Cardiac muscle cell (in vitro differentiated cells and primary cell): ENCODE results near the gene SECTM1. TPM values are rescaled to one million over a fixed set of nuclear protein-coding genes. Genes with fewer than 3 reads are reported as not detected.

Experiments
- DNase-seq, 2 donors: peaks; one replicate each; pipeline versions ENCODE4 v3.0.0 to v3.0.0-alpha.2; 2010 to 2017; ENCODE audit warnings: low read depth in 1 of 2, low spot score in 1 of 2
- H3K27ac ChIP-seq: fragments of 200-600 bp; sonication (generic); 2 replicates; pipeline ENCODE4 v1.5.1; 2016
- H3K27me3 ChIP-seq: fragments of 200-600 bp; sonication (generic); 2 replicates; pipeline ENCODE4 v1.6.0; 2016; ENCODE audit warnings: control low read depth
- H3K36me3 ChIP-seq: fragments of 200-600 bp; sonication (generic); 2 replicates; pipeline ENCODE4 v1.5.1; 2016; ENCODE audit warnings: control low read depth
- H3K4me1 ChIP-seq: fragments of 200-600 bp; sonication (generic); 2 replicates; pipeline ENCODE4 v1.8.1; 2017; ENCODE audit warnings: low read depth, mild to moderate bottlenecking, mixed run types
- H3K4me3 ChIP-seq: fragments of 200-600 bp; sonication (generic); 2 replicates; pipeline ENCODE4 v1.5.1; 2016; ENCODE audit warnings: mild to moderate bottlenecking
- H3K9me3 ChIP-seq: fragments of 200-600 bp; sonication (generic); 2 replicates; pipeline ENCODE4 v1.5.1; 2017; ENCODE audit warnings: low read depth, mild to moderate bottlenecking, control low read depth
- CTCF ChIP-seq: IDR thresholded peaks from 2 replicates; pipeline ENCODE4 v1.5.1; 2012; ENCODE audit warnings: low read depth, mild to moderate bottlenecking, low read length
- polyA plus RNA-seq: library from polyadenylated mRNA; unstranded; fragments of >200 nt; fragmentation: Nextera tagmentation; extraction: Ambion mirVana; gene quantifications from 2 replicates; pipeline ENCODE4 v1.2.1, GENCODE V29; 2016
- total RNA-seq: library from RNA; depleted of rRNA; stranded (reverse); fragments of >200 nt; gene quantifications from 2 replicates; pipeline ENCODE4 v1.2.3, GENCODE V29; 2016

The SECTM1 gene
- total and polyA plus RNA-seq, 2 experiments from 2014 or later = not detected

DNA sequence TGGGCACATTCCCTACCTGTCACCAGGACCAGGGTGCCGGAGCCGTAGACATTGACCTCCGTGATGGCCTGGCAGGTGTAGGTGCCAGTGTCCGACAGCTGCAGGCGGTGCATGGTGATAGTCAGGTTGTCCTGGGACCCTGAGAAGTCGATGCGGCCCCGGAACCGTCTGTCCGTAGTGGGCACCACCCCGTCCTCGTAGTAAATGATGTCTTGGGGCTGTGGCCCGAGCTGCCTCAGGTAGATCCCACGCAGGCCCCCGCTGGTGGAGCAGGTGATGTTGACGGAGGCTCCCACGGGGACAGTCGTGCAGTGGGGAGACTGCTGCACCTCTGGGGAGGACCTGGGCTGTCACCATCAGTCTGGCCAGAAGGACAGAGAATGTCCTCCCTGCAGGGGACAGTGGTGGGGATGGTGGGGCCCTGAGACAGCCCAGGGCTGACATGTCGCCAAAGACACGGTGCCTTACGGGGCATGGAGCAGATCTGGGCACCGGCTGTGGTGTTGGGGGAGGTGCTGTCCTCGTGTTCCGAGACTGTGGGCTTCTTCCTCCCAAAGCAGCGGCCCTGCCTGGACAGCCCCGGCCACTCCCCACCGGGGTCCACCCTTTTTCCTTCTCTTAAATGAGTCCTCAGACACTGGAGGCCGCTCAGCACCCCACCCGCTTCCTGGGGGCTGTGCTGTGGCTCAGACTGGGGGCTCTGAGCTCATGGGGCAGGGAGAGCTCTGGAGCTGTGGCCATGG is 16.7 kb downstream of the SECTM1 start:
- Histone ChIP-seq H3K9me3 (no peaks in the 10 kb centered on the region), H3K4me1 (peaks cover 11% of the 10 kb centered on the region), H3K4me3 (no peak overlapping the region), H3K27me3 (no peaks in the 10 kb centered on the region), H3K36me3 (no peaks in the 10 kb centered on the region), H3K27ac (no peak overlapping the region)
- no peak for TF ChIP-seq CTCF
- no peak for DNase-seq

DNA sequence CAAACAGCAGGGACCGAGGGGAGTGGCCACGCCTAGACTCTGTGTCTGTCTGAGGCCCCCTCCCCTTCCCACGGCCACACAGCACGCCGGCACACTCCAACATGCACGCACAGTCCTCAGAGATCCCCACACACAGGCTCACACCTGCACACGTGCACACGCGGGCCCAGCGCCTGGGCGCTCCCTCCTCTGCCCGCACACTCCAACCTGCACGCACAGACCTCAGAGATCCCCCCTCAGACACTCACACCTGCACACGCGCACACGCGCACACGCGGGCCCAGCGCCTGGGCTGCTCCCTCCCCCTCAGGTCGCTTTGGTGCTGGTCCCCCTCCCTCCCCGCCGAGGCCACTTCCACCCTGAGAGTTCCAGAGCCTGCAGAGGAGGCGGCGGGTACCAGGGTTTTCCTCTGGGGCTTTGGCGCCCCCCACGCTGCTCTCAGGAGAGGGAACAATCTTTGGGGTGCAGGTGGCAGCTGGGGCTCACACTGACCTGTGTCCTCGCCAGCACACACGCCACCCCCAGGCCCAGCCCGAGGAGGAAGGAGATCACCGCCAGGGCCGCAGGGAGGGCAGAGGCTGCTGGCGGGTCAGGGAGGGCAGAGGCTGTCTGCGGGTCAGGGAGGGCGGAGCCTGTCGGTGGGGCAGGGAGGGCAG is 17.7 kb downstream of the SECTM1 start:
- H3K4me3 ChIP-seq = no peak overlapping the region
- no peaks in the 10 kb centered on the region for H3K27me3 ChIP-seq
- no peaks in the 10 kb centered on the region for H3K36me3 ChIP-seq
- H3K9me3 ChIP-seq = no peaks in the 10 kb centered on the region
- no peak overlapping the region for H3K27ac ChIP-seq
- peaks cover 11% of the 10 kb centered on the region for H3K4me1 ChIP-seq
- DNase-seq = no peak
- no peak for TF ChIP-seq CTCF

DNA sequence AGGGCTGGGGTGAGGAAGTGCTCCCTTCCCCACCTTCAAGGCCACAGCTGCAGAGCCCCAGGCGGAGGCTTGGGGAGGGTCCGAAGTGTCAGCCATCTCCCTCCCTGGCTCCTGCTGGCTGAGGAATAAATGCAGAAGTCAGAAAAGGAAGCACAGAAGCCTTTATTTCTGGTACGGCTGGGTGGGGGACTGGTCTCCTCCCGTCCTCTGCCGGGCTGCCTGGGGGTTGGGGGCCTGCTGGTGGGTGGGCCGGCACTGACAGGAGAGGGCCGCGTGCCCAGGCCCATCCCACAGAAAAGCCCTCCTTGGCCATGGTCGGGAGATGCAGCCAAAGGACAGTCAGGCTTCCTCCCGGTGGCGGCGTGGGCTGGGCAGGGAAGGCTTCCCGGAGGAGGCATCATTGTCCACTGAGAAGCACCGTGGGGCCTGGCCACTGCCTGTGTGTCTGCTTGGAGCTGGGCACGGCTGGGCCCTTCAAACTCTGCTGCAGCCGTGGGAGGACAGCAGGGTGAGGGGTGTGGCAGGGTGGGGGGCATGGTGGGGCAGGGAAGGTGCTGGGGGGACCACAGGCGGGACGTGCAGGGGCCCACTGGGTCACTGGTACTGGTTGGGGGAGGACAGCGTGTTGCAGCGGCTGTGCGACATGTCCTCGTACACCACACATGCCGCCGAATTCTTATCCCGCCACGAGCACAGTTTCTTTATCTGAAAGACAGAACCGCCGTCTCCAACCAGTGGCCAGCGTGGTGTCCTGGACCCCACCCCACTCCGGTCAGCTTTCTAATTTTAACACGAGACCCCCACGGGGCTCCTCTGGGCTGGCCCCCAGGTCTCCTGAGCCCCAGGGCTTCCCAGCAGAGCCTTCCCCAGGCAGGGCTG is 18.6 kb downstream of the SECTM1 start:
- DNase-seq = no peak
- no peaks in the 10 kb centered on the region for H3K36me3 ChIP-seq
- peaks cover 11% of the 10 kb centered on the region for H3K4me1 ChIP-seq
- no peak overlapping the region for H3K4me3 ChIP-seq
- H3K27ac ChIP-seq = no peak overlapping the region
- no peaks in the 10 kb centered on the region for H3K27me3 ChIP-seq
- TF ChIP-seq CTCF = no peak
- no peaks in the 10 kb centered on the region for H3K9me3 ChIP-seq

- no peaks in the 10 kb centered on the region for H3K27me3 ChIP-seq
- no peaks in the 10 kb centered on the region for H3K36me3 ChIP-seq
- no peak overlapping the region for H3K27ac ChIP-seq
- no peak for DNase-seq
- TF ChIP-seq CTCF = no peak
- H3K9me3 ChIP-seq = no peaks in the 10 kb centered on the region
- peaks cover 11% of the 10 kb centered on the region for H3K4me1 ChIP-seq
- no peak overlapping the region for H3K4me3 ChIP-seq
Observed at GRCh38 chr17:82314012-82314726, 19.4 kb downstream of the SECTM1 start.
